Medulla oblongata (tissue), 1 donor: ENCODE data around the gene GABRG3.

Source experiments
- DNase-seq: peaks from one replicate; pipeline ENCODE4 v3.0.0-alpha.2; 2015; ENCODE audit errors: extremely low spot score

The GABRG3 gene

GRCh38 chr15:27410996-27411605, 440.1 kb downstream of the GABRG3 start:
- DNase-seq, result no peak

GRCh38 chr15:27412415-27412814, 441.4 kb downstream of the GABRG3 start:
- DNase-seq, result no peak

GRCh38 chr15:27414168-27414870, 443.3 kb downstream of the GABRG3 start:
- DNase-seq, result no peak

GRCh38 chr15:27418726-27419125, 447.7 kb downstream of the GABRG3 start:
- no peak for DNase-seq

- DNase-seq, result no peak
These were observed 452.0 kb downstream of the GABRG3 start for GRCh38 chr15:27422997-27423396.

GRCh38 chr15:27426805-27427204, 455.8 kb downstream of the GABRG3 start:
- DNase-seq, result no peak

GRCh38 chr15:27427276-27427675, 456.3 kb downstream of the GABRG3 start:
- no peak for DNase-seq

GRCh38 chr15:27428151-27428550, 457.2 kb downstream of the GABRG3 start:
- DNase-seq, result no peak

- no peak for DNase-seq
These were observed 458.6 kb downstream of the GABRG3 start for GRCh38 chr15:27429577-27429976.

- DNase-seq, result no peak
These were observed 462.6 kb downstream of the GABRG3 start for GRCh38 chr15:27433604-27434003.

- DNase-seq, result no peak
These were observed 467.7 kb downstream of the GABRG3 start for GRCh38 chr15:27438403-27439375.

- no peak for DNase-seq
These were observed 470.1 kb downstream of the GABRG3 start for GRCh38 chr15:27441120-27441519.

GRCh38 chr15:27448234-27448633, 477.3 kb downstream of the GABRG3 start:
- DNase-seq, result no peak

GRCh38 chr15:27448986-27449385, 478.0 kb downstream of the GABRG3 start:
- DNase-seq, result no peak

- no peak for DNase-seq
These were observed 479.0 kb downstream of the GABRG3 start for GRCh38 chr15:27449941-27450340.

GRCh38 chr15:27454281-27455075, 483.5 kb downstream of the GABRG3 start:
- no peak for DNase-seq

GRCh38 chr15:27456807-27457206, 485.8 kb downstream of the GABRG3 start:
- no peak for DNase-seq

- no peak for DNase-seq
These were observed 486.8 kb downstream of the GABRG3 start for GRCh38 chr15:27457766-27458165.

- no peak for DNase-seq
These were observed 487.5 kb downstream of the GABRG3 start for GRCh38 chr15:27458345-27459084.

GRCh38 chr15:27459836-27460235, 488.9 kb downstream of the GABRG3 start:
- no peak for DNase-seq

GRCh38 chr15:27461181-27461580, 490.2 kb downstream of the GABRG3 start:
- no peak for DNase-seq
